H1 (cell line): ENCODE measurements around the gene SYTL1. TPM values are rescaled to one million over a fixed set of nuclear protein-coding genes. Genes with fewer than 3 reads are reported as not detected.

Experiments
- BACH1 ChIP-seq: IDR thresholded peaks from 2 replicates; pipeline ENCODE4 v1.6.1; 2012; ENCODE audit warnings: low read length, improper control_type of control experiment
- BCL11A ChIP-seq, 2 experiments: IDR thresholded peaks; one replicate each; pipeline ENCODE4 v1.6.1; 2011; ENCODE audit warnings: low read depth in 2 of 2, low read length in 2 of 2, mild to moderate bottlenecking in 2 of 2
- EP300 ChIP-seq, 2 experiments: IDR thresholded peaks; 1 replicate in 1 of 2; 2 replicates in 1 of 2; pipeline ENCODE4 v1.6.1; 2011 to 2012; ENCODE audit warnings: low read depth in 2 of 2, low read length in 2 of 2, mild to moderate bottlenecking in 2 of 2, borderline replicate concordance in 1 of 2, inconsistent platforms in 1 of 2, moderate library complexity in 1 of 2
- POLR2AphosphoS5 ChIP-seq: IDR thresholded peaks from 2 replicates; pipeline ENCODE4 v1.6.1; 2011; ENCODE audit warnings: low read depth, low read length
- RFX5 ChIP-seq: IDR thresholded peaks from 2 replicates; pipeline ENCODE4 v1.6.1; 2011; ENCODE audit warnings: low read depth, low read length, improper control_type of control experiment, borderline replicate concordance
- RXRA ChIP-seq: IDR thresholded peaks from 2 replicates; pipeline ENCODE4 v1.6.1; 2011; ENCODE audit warnings: low read depth, mild to moderate bottlenecking, low read length, moderate library complexity; ENCODE audit not compliant: insufficient read depth
- SP2 ChIP-seq: IDR thresholded peaks from 2 replicates; pipeline ENCODE4 v1.6.1; 2012; ENCODE audit warnings: mild to moderate bottlenecking, low read length, inconsistent platforms
- TEAD4 ChIP-seq: IDR thresholded peaks from 2 replicates; pipeline ENCODE4 v1.6.1; 2012; ENCODE audit warnings: low read depth, low read length, inconsistent platforms, mixed read lengths
- ZNF274 ChIP-seq: IDR thresholded peaks from 2 replicates; pipeline ENCODE4 v1.7.0; 2012; ENCODE audit warnings: low read length, borderline replicate concordance; ENCODE audit errors: extremely low read depth
- polyA plus RNA-seq, 7 experiments: library from polyadenylated mRNA; depleted of rRNA in 3 of 7; stranded (reverse) in 5 of 7; unstranded in 2 of 7; fragments of >200 nt in 5 of 7; fragments of 200-250 nt in 2 of 7; gene quantifications; 1 replicate in 5 of 7; 2 replicates in 1 of 7; 4 replicates in 1 of 7; pipeline versions ENCODE4 v1.2.1 to v1.2.3, GENCODE V29; 2011 to 2013; ENCODE audit warnings: missing spikeins in 2 of 7, mixed read lengths in 2 of 7
- total RNA-seq: library from RNA; stranded (reverse); fragmentation: NEBNext Ultra II Directional; extraction: Animal tissue kit (Norgen Biotek cat#: 25700); gene quantifications from 2 replicates; pipeline ENCODE4 v1.2.1, GENCODE V29; 2021
- TF ChIP-seq, protein P1 (sequence below): IDR thresholded peaks from 2 replicates; pipeline ENCODE4 v1.6.1; 2012; ENCODE audit warnings: inconsistent platforms

The SYTL1 gene
- total and polyA plus RNA-seq, 2 of the 8 experiments (the other 6 are each of a cell fraction or from before 2014, with no cell fraction given) = 6.4 to 19.5 TPM

DNA sequence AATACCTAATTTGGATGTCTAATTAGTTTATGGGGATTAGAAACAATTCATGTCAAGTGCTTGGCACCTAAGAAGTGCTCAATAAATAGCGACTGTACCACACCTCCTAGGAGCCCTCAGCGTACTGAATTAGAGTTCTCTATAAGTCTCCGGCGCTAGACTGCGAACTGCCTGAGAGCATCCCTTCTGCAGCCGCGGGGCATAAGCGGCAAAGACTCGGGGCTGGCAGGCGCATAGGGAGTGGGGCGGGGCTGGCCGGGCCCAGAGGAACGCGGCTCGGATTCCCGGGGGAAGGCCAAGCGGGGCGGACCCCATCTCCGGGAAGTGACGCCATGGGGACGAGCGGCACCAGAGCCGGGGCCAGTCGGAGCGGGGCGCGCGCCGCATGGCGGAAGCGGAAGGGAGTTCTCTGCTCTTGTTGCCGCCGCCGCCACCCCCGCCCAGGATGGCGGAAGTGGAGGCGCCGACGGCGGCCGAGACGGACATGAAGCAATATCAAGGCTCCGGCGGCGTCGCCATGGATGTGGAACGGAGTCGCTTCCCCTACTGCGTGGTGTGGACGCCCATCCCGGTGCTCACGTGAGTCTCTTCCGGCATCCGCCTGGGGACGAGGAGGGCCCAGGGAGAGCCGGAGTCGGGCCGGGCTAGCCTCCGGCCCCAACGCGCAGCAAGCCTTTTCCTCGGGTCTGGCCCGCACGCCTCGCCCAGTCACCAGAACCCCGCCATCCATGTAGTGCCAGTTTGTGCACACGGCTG, 19.8 kb upstream of the SYTL1 start, which contains the start of gene TMEM222 (continued):
- peak; percentile 87 for TF ChIP-seq POLR2AphosphoS5
- TF ChIP-seq EP300 (IDR thresholded peaks at IDR 0.05; ENCODE audit: borderline replicate concordance in 1 of 2, low read depth in 2 of 2, low read length in 2 of 2) = peak; percentile 16 to 83; a peak in 2 of 3 replicates
- TF ChIP-seq ZNF274 = no peak
- no peak for TF ChIP-seq BCL11A (IDR thresholded peaks at IDR 0.05; ENCODE audit: low read depth in 2 of 2, low read length in 2 of 2)
- TF ChIP-seq, protein P1, sequence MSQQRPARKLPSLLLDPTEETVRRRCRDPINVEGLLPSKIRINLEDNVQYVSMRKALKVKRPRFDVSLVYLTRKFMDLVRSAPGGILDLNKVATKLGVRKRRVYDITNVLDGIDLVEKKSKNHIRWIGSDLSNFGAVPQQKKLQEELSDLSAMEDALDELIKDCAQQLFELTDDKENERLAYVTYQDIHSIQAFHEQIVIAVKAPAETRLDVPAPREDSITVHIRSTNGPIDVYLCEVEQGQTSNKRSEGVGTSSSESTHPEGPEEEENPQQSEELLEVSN = peak; percentile 69
- no peak for TF ChIP-seq RFX5
- TF ChIP-seq BACH1 = no peak
- TF ChIP-seq RXRA = 0 out of 2 replicates have a peak, but pooled peaks have one; percentile 21
- no peak for TF ChIP-seq SP2
- TF ChIP-seq TEAD4 = peak; percentile 57; the same call in 1 of the 2 replicates
